ENCODE measurements around the gene STARD9. TPM values are rescaled to one million over a fixed set of nuclear protein-coding genes. Genes with fewer than 3 reads are reported as not detected.
A peak's percentile ranks its signal among the peaks of the same experiment; 100 is the strongest.

Gene STARD9
- total RNA-seq, 1 donor from 2014 or later = 7.1 TPM

- no peaks in the 10 kb centered on the region for H3K79me2 ChIP-seq (ENCODE audit: insufficient read depth, low read length)
- no peaks in the 10 kb centered on the region for H3K4me1 Mint-ChIP-seq (ENCODE audit: low read depth, unreplicated experiment)
- no peak overlapping the region for H3K4me3 Mint-ChIP-seq (ENCODE audit: unreplicated experiment)
- H3K4me3 ChIP-seq (ENCODE audit: insufficient read depth, low read depth, low read length) = no peak overlapping the region
- DNase-seq (ENCODE audit: low read depth) (no peak), FAIRE-seq (no peak)
- no peaks in the 10 kb centered on the region for H3K9me3 ChIP-seq (ENCODE audit: insufficient read depth, low read depth, low read length)
- H2AFZ ChIP-seq (ENCODE audit: low read depth, low read length) = no peak overlapping the region
- no peaks in the 10 kb centered on the region for H3K9me3 Mint-ChIP-seq (ENCODE audit: unreplicated experiment)
- H3K27me3 Mint-ChIP-seq (ENCODE audit: low read depth, unreplicated experiment) = no peaks in the 10 kb centered on the region
- H4K20me1 ChIP-seq (ENCODE audit: insufficient read depth, low read length) = no peaks in the 10 kb centered on the region
- no peaks in the 10 kb centered on the region for H3K27me3 ChIP-seq (ENCODE audit: insufficient read depth, low read length)
- no peaks in the 10 kb centered on the region for H3K4me1 ChIP-seq (ENCODE audit: insufficient read depth, low read length)
- no peak overlapping the region for H3K9ac ChIP-seq (ENCODE audit: low read length)
- no peak overlapping the region for H3K27ac Mint-ChIP-seq (ENCODE audit: unreplicated experiment)
- TF ChIP-seq CTCF (IDR thresholded peaks at IDR 0.05; ENCODE audit: insufficient read depth, low read depth, low read length) (no peak), EZH2 (IDR thresholded peaks at IDR 0.05; ENCODE audit: insufficient read depth, low read length) (no peak)
- no peak overlapping the region for H3K27ac ChIP-seq (ENCODE audit: low read depth, low read length)
- no peaks in the 10 kb centered on the region for H3K36me3 ChIP-seq (ENCODE audit: insufficient read depth, low read length)
- peaks cover 5% of the 10 kb centered on the region for H3K36me3 Mint-ChIP-seq (ENCODE audit: low read depth, unreplicated experiment)
- no peak overlapping the region for H3K4me2 ChIP-seq (ENCODE audit: low read length)
Observed at GRCh38 chr15:42632105-42632675, 56.8 kb downstream of the STARD9 start.

GRCh38 chr15:42640109-42640508 lies 64.7 kb downstream of the STARD9 start:
- no peaks in the 10 kb centered on the region for H3K79me2 ChIP-seq (ENCODE audit: insufficient read depth, low read length)
- H2AFZ ChIP-seq (ENCODE audit: low read depth, low read length) = no peak overlapping the region
- no peaks in the 10 kb centered on the region for H4K20me1 ChIP-seq (ENCODE audit: insufficient read depth, low read length)
- no peak overlapping the region for H3K27ac ChIP-seq (ENCODE audit: low read depth, low read length)
- no peaks in the 10 kb centered on the region for H3K27me3 ChIP-seq (ENCODE audit: insufficient read depth, low read length)
- TF ChIP-seq CTCF (IDR thresholded peaks at IDR 0.05; ENCODE audit: insufficient read depth, low read depth, low read length) = no peak
- no peak for TF ChIP-seq EZH2 (IDR thresholded peaks at IDR 0.05; ENCODE audit: insufficient read depth, low read length)
- H3K36me3 ChIP-seq (ENCODE audit: insufficient read depth, low read length) = peaks cover 9% of the 10 kb centered on the region
- FAIRE-seq (no peak), DNase-seq (ENCODE audit: low read depth) (no peak)
- H3K36me3 Mint-ChIP-seq (ENCODE audit: low read depth, unreplicated experiment) = peaks cover 20% of the 10 kb centered on the region
- H3K9me3 ChIP-seq (ENCODE audit: insufficient read depth, low read depth, low read length) = no peaks in the 10 kb centered on the region
- no peaks in the 10 kb centered on the region for H3K4me1 Mint-ChIP-seq (ENCODE audit: low read depth, unreplicated experiment)
- no peak overlapping the region for H3K4me3 ChIP-seq (ENCODE audit: insufficient read depth, low read depth, low read length)
- no peak overlapping the region for H3K4me3 Mint-ChIP-seq (ENCODE audit: unreplicated experiment)
- no peak overlapping the region for H3K4me2 ChIP-seq (ENCODE audit: low read length)
- no peak overlapping the region for H3K27ac Mint-ChIP-seq (ENCODE audit: unreplicated experiment)
- no peaks in the 10 kb centered on the region for H3K4me1 ChIP-seq (ENCODE audit: insufficient read depth, low read length)
- no peaks in the 10 kb centered on the region for H3K9me3 Mint-ChIP-seq (ENCODE audit: unreplicated experiment)
- H3K9ac ChIP-seq (ENCODE audit: low read length) = no peak overlapping the region
- no peaks in the 10 kb centered on the region for H3K27me3 Mint-ChIP-seq (ENCODE audit: low read depth, unreplicated experiment)

GRCh38 chr15:42650208-42651066 lies 75.0 kb downstream of the STARD9 start:
- Histone ChIP-seq H3K79me2 (ENCODE audit: insufficient read depth, low read length) (no peaks in the 10 kb centered on the region), H2AFZ (ENCODE audit: low read depth, low read length) (peak overlapping the region; percentile 2), H3K36me3 (ENCODE audit: insufficient read depth, low read length) (no peaks in the 10 kb centered on the region), H3K9ac (ENCODE audit: low read length) (no peak overlapping the region), H3K27me3 (ENCODE audit: insufficient read depth, low read length) (no peaks in the 10 kb centered on the region), H4K20me1 (ENCODE audit: insufficient read depth, low read length) (no peaks in the 10 kb centered on the region), H3K4me2 (ENCODE audit: low read length) (no peak overlapping the region), H3K9me3 (ENCODE audit: insufficient read depth, low read depth, low read length) (no peaks in the 10 kb centered on the region), H3K4me3 (ENCODE audit: insufficient read depth, low read depth, low read length) (no peak overlapping the region), H3K27ac (ENCODE audit: low read depth, low read length) (no peak overlapping the region), H3K4me1 (ENCODE audit: insufficient read depth, low read length) (no peaks in the 10 kb centered on the region)
- FAIRE-seq (peak; percentile 76), DNase-seq (ENCODE audit: low read depth) (peak; percentile 67)
- peak; percentile 88 for TF ChIP-seq CTCF (IDR thresholded peaks at IDR 0.05; ENCODE audit: insufficient read depth, low read depth, low read length)
- TF ChIP-seq EZH2 (IDR thresholded peaks at IDR 0.05; ENCODE audit: insufficient read depth, low read length) = no peak
- no peaks in the 10 kb centered on the region for H3K36me3 Mint-ChIP-seq (ENCODE audit: low read depth, unreplicated experiment)
- no peaks in the 10 kb centered on the region for H3K9me3 Mint-ChIP-seq (ENCODE audit: unreplicated experiment)
- no peaks in the 10 kb centered on the region for H3K4me1 Mint-ChIP-seq (ENCODE audit: low read depth, unreplicated experiment)
- H3K27me3 Mint-ChIP-seq (ENCODE audit: low read depth, unreplicated experiment) = no peaks in the 10 kb centered on the region
- no peak overlapping the region for H3K27ac Mint-ChIP-seq (ENCODE audit: unreplicated experiment)
- no peak overlapping the region for H3K4me3 Mint-ChIP-seq (ENCODE audit: unreplicated experiment)
